GM21619 (cell line): Measurements from ENCODE around the gene ANKS1B.

Source experiments
- ATAC-seq: cut with Tn5 transposase; IDR thresholded peaks from one replicate; pipeline ENCODE4 v1.9.1; 2021; ENCODE audit not compliant: unreplicated experiment

Gene ANKS1B

DNA sequence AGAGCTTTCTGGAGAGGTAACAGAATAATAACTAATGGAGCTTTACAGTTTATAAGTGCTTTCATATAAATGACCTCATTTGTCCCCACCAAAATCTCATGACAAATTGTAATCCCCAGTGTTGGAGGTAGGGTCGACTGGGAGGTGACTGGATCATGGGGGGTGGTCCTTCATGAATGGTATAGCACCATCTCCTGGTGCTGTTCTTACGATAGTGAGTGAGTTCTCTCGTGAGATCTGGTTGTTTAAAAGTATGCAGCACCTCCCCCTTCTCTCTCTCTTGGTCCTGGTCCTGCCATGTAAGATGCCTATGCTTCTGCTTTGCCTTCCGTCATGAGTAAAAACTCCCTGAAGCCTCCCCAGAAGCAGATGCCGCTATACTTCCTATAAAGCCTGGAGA is 760.5 kb downstream of the ANKS1B start:
- ATAC-seq: no peak

DNA sequence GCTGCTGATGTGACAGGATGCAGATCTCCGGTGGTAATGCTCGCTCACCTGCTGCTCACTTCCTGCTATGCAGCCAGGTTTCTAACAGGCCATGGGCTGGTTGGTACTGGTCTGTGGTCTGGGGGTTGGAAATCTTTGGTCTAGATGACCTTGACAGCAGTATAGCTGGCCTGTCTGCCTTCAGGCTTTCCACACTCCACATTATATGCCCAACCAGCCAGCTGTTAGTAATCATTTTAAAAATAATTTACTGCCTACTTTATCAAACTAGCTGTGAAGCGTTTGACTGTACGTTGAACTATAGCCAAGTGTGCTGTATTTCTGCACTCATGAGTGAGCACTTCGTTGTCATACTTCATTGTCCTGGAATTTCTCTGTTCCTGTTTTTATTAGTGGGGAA is 761.2 kb downstream of the ANKS1B start:
- ATAC-seq: no peak

DNA sequence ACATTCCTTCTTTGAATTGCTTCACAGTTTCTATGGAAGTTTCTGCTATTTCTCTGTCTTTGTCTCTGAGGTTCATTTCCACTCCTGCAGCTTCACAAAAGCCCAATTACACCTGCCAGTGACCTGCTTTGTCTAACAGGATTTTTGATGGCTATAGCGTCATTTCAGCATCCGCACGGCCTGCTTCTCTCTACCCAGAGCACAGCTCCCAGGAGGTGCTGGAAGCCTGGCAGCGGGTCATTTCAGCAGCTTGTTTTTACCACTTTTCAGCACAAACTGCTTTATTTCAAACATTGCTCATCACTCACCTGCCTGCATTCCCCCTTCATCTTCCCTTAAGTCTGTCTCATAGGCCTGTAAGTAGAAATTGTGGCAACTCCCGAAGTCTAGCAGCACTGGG is 771.7 kb downstream of the ANKS1B start:
- no peak for ATAC-seq

DNA sequence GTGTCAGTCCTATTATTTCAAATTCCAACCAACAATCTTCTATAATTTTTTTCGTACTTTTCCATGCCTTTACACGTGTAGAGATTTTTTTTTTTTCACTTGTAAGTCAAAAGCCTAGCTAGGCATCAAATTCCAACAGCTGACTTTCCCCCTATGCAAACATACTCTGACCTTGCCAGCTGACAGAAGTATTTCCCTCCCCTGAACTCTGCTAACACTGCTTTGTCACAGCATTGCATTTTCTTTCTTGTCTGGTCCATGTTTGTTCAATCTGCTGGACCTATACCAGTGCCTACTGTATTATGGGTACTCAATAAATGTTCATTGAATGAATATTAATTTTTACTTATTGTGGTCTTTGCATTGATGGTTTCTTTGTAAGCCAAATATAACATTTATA is 772.5 kb downstream of the ANKS1B start:
- no peak for ATAC-seq

DNA sequence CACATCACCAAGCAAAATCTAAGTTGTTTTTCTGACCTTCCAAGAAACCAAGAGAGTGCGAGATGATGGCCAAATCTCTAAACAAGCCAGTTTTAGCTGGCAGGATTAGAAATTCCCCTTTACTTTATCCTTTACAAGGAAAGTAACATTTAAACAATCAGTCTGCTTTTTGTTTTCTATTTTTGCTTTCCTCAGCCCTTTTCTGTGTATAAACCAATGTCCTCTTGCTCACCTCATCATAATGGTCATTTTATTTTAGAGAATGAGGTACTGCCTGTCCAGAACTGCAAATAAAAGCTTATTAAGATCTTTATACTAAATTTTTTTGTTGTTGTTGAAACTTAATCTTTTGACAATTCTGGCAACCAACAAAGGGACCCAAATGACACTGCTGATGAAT is 779.6 kb downstream of the ANKS1B start:
- no peak for ATAC-seq

DNA sequence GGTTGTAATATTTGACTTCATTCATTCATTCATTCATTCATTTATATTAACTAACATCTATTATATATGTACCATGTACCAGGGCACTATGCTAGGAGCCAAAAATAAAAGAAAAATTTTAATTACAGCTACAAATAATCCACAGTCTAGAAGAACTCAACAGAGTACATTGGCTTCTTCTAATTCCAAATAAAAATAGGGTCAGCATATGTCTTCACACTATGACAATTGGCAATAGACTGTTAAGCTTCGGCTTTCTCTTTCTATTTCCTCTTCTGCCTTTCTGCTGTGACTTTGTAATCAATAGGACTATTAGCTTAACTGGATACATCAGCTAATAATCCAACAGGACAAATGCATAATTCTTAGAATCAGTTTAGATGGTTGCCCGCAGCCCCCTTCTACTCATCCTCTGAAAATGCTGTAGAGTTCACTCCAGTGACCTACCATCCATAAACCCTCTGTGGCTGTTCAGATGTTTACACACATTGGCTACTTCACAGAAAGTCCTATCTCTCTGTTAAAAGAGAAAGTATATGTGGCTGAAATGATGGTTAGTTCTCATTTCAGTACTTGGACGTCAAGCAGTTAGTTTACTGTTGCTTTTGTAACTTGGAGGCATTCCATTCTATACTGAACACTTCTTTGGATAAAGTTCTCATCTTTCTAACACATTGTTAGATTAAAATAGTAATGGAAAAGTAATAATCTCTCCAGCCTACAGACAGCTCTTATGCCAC is 782.7 kb downstream of the ANKS1B start:
- ATAC-seq: no peak

DNA sequence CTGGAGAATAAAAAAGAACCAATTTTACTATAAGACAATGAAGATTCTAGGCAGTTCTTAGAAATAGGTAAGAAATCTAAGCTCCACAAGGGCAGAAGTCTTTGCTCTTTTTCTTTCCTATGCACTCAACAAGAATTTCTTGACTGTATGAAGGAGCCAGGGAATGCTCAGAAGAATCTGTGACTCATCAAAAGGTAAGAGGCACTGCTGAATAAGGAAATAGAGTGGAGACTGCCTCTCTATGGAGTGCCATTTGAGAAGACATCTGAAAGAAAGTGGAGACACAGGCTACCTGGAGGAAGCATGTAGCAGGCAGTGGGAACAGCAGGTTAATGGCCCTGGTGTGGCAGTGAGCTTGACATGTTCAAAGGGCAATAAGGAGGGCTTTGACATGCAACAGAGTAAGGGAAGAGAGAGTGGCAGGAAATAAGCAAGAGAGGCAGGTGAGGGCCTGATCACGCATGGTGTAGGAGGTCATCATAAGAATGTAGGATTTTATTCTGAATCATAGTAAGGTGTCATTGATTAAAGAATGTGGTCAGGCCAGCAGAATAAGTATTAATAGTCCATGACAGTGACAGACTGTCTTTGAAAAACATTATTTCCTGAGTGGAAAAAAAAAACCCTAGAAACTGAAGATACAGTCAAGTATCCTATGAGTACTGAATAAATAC is 783.9 kb downstream of the ANKS1B start:
- no peak for ATAC-seq

DNA sequence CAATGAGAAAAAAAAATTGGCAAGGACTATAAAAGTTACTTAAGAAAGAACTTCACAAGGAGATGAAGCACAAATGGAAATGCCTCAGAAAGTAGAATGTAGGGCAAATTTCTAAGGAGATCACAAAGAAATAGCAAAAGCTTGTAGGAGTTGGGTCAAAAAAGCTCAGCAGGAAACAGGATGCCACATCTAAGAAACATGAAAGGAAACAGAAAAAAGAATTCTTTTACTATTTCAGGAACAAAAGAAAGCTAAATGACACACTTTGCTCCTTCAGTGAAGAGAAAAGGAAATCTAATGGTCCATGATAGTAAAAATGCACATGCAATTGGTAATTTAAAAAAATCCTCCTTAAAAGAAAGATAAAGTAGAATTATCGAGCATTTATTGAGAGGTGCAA is 789.3 kb downstream of the ANKS1B start:
- ATAC-seq: no peak

DNA sequence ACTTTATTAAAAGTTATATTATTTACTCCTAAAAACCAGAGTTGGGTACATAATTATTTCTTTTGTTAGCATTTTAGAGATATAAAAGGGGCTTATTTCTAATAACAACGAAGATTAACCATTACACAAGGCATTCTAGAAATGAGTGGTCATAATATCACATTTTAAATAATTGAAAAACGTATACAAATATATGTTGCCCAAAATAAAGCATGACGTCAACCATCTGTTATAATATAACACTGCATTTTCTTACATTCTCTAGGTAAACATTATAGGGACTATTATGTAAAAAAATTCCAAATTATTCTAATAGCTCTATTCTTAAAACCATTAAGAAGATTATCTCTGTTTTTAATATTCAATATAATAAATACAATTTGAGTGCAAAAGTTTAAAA is 792.2 kb downstream of the ANKS1B start:
- no peak for ATAC-seq

DNA sequence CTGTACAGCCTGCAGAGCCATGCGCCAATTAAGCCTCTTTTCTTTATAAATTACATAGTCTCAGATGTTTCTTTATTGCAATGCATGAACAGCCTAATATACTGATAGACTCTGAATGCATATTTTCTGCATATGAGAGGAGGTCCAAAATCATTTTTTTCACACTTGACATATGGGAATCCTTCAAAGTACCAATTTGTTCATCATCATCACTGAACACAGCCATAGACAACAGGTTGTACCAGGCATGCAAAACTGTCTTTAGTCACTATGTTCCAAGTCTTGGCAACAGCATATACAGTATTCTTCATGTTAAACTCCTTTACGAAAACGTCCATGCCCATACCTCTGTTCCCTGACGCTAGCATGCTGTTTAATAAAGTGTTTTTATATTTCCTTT is 807.9 kb downstream of the ANKS1B start:
- ATAC-seq: no peak

DNA sequence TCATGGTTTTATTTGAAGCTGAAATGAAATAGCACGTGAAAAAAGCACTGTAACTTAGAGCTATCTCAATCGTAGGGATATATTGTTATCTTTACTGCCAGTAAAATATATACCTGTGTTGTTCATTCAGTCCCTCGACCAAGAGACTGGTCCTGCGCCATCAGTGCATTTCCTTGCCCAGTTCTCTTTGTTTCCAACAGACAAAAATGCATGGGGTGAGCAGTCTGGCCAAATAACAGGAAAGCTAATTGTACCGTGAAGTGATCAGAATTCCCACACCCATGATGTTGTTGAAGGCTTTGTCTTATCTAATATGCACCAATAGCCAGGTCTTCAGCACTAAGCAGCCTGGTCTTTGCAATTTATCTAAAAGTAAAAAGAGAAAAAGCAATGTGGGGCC is 814.3 kb downstream of the ANKS1B start:
- no peak for ATAC-seq

DNA sequence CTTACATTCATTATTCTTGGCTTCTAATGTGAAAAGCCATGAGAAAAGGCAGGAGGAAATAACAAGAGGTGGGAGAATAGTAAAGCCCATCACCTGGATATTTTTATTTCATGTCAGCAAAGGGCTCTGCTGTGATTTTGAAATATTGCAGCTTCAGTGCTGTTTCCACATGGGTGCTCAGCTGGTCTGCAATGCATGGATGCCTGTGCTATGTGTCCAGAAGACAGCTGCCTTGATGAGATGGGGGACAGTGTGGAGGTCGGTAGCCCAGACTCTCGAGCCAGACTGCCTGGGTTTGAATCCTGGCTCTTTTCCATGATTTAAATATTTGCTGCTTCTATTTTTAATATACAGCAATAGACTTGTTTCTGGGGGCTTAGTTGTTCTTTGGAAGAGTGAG is 814.7 kb downstream of the ANKS1B start:
- ATAC-seq: no peak

DNA sequence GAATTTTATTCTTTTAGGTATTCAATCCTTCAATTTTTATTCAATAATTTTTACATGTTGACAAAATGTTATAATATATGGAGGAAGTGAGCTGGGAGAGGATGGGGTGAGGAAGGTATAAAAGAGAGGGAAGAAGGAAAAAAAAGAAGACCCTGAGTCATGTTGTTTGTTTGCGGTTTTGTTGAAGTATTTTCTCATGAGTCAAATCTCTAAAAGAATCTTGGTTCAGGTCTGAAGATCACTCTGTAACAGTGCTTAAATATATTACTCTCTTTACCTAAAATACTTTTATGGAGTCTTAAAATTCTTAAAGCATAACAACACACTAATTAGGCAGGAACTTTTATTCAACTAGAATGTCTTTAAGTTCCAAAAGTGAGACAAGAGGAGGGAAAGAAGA is 826.8 kb downstream of the ANKS1B start:
- no peak for ATAC-seq

DNA sequence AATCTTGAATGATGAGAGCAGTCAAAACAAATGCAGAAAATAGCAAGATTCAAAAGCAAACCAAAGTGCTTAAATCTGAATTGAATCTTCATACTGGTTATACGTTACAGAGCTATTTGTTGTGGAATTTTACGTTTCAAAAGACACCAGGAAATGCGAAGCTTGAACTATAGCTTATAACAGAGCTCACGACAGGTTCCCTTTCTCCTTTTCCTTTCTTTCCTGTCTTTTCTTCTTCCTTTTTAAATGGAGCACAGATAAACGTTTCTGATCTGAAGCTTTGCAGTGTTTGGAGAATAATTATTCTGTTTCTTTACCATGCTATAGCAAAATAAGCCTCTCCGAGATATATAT is 829.8 kb downstream of the ANKS1B start:
- ATAC-seq: no peak

DNA sequence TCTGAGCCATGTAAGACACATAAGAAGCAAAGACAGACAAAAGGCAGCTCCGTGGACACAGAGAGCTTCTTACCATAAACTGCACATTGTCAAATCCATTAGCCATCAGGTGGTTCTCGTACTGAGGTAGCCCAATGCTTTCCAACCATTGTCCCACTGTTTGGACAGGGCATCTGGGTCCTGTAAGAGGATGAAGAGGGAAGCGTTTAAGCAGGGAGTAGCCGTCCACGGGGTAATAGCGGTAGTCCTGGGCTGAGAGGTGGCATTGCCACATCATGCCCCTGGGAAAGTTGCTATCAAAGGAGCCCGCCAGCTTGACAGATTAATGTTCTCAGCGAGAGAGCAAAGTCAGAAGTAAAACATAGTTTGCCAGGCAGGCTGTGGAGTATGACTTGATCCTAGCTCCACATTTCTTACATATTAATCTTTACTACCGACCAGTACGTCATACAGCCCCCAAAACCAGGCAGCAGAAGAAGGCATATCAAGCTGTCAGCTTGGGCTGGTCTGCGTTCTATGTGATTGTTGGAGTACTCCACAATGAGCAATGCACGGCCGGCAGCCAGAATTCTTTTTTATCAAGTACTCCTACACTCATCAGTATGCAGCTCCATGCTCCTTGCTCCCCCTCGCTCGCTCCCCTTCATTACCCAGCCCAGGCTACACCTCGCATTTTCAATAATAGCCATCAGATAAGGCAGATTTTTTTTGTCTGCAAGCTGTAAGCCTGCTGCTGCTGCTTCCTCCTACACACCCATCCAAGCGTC is 830.3 kb downstream of the ANKS1B start:
- ATAC-seq: no peak

DNA sequence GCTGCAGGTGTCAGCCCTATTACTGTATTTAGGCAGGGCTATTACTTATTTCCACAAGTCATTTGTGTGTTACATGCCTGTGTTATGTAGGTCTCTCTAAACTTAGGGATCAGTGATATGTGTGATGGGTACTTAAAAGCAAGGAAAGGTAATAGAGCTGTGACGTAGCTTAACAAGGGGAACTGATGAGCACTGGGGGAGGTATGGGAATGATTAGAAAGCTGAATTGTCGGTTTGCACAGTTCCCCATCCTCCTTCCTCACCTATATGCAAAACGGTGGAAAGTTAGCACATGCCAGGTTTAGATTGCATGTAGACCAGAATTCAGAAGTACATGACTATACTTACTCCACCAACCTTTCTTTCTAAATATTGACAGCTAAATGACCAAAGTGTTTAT is 831.4 kb downstream of the ANKS1B start:
- no peak for ATAC-seq

DNA sequence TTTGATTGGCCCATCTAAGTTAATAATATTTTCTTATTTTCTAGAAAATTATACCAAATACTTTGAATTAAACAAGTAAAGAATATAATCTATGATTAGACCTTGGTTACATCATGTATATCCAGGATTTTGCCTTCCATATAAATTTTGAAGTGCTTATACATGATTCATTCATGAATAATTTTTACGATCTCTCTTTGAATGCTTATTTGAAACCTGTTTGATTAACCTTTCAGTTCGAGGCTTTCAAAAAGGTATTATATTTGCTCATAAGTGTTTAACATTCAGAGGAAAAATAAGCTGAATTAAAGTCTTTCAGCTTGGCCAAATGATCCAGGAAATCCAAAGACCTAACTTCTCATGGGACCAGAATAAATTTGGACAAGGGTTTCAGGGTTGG is 832.4 kb downstream of the ANKS1B start:
- no peak for ATAC-seq

DNA sequence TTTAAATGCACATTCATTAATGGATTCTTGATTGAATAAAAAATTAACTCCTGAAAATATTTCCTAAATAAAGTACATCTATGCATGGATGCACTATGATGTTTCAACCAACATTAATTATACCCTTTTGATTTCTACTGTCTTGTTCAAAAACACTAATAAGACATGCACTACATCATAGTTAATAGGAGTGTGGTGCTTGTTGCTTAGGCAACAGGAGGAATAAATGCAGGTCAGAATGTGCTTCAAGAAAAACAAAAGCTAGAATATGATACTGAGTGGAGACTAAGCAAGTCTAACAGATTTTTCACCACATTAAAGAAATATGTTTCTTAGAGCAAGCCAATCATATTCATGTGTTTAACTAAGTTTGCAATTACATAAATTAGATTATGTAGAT is 833.0 kb downstream of the ANKS1B start:
- ATAC-seq: no peak

DNA sequence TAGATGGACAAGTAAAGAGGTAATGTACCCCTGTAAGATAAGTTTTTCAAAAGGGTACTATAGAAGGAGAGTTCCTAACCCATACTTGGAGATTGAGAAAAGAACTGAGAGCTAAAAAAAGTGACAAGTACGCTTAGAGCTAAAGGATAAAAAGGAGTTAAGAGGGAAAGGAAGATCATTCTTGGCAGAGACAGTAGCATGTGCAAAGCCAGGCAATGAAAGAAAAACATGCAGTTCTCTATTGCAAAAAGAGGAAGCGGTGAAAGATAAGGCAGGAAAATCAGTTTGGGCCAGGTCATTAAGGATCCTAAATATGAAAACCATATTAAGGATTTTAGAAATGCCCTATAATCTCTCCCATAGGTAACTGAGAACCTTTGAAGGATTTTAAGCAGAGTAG is 837.6 kb downstream of the ANKS1B start:
- no peak for ATAC-seq

DNA sequence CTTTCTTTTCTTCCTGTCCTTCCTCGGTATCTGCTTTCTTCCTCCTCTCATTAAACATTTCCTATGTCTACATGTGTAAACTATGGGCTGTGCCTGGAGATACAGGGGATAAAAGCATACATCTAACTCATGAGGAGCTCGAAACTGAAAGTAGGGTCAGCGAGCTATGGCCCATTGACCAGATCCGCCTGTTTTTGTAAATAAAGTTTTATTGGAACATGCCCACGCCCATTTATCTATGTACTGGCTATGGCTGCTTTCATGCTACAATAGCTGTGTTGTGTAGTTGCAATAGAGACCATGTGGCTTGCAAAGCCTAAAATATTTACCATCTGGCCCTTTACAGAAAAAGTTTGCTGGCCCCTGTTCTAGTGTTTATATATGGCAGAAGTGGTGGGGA is 838.0 kb downstream of the ANKS1B start:
- ATAC-seq: no peak

DNA sequence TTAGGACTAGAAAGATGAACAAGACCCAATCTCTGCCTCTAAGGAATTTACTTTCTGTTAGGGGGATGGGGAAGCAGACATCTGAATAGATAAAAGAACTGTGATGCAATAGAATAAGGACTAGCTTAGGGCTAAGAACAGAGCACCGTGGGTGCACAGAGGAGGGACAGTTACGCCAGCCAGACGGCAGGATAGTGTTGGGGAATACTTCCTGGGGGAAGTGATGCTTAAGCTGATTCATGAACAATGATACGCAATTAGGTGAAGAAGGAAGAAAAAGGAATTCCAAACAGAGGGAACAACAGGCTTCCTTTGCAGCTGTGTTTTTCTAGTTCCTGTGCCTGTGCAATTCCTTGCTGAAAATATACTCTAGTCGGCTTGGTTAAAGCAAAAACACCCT is 838.6 kb downstream of the ANKS1B start:
- ATAC-seq: no peak

DNA sequence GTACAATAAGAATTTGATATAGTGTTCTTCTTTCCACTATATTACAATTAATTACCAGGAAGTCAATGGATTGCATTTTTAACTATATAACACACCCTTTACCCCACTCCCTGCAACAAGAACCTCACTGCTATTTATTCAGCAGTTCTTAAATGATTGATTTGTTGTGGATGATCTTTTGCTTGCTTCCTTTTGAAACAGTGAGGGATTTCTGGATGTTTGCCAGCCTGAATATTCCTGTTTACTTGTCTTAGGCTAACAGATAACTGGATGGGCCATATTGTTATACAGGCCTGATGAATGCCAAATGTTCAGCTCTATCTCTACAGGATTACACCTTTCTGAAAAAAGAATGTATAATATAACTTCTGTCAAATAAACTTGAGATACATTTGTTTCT is 842.1 kb downstream of the ANKS1B start:
- no peak for ATAC-seq
